Measurements from ENCODE around the gene DCANP1. TPM values are rescaled to one million over a fixed set of nuclear protein-coding genes. Genes with fewer than 3 reads are reported as not detected.
A peak's percentile ranks its signal among the peaks of the same experiment; 100 is the strongest.

The DCANP1 gene
- total RNA-seq, 1 experiment from 2014 or later = not detected

- no peaks in the 10 kb centered on the region for H3K27me3 ChIP-seq (replicated peaks; ENCODE audit: control insufficient read depth, insufficient read depth, low read length)
- H3K4me3 ChIP-seq (ENCODE audit: low read depth, low read length) = no peak overlapping the region
- intact Hi-C loops (cut with micrococcal nuclease; ENCODE audit: unreplicated experiment) = no loop called here
- BruUV-seq (replicated peaks) = no TSS peak
- H3K36me3 ChIP-seq (ENCODE audit: control insufficient read depth, insufficient read depth, low read length) = no peaks in the 10 kb centered on the region
- peaks cover 3% of the 10 kb centered on the region; the same call in 1 of the 2 replicates for H3K4me1 ChIP-seq
- H3K9me3 ChIP-seq = no peaks in the 10 kb centered on the region
- H3K27ac Mint-ChIP-seq (ENCODE audit: unreplicated experiment) = no peak overlapping the region
- no peaks in the 10 kb centered on the region for H3K4me1 Mint-ChIP-seq (ENCODE audit: low read depth, unreplicated experiment)
- no peak overlapping the region for H3K4me3 Mint-ChIP-seq (ENCODE audit: unreplicated experiment)
- H3K36me3 Mint-ChIP-seq (ENCODE audit: insufficient read depth, unreplicated experiment) = no peaks in the 10 kb centered on the region
- CTCF ChIA-PET = interaction anchor here (1.0 to 2.5 kb wide), 2 partner anchors 11 to 111 kb away, joined by 4 to 11 read pairs; no protein-coding TSS in a partner anchor
- TF ChIP-seq CTCF (IDR thresholded peaks at IDR 0.05; ENCODE audit: insufficient read depth in 1 of 2, low read depth in 1 of 2, low read length in 1 of 2, severe bottlenecking in 1 of 2, unreplicated experiment in 1 of 2) = no peak
- POLR2A ChIA-PET = no interaction called here
- no peaks in the 10 kb centered on the region for H3K9me3 Mint-ChIP-seq (ENCODE audit: unreplicated experiment)
- DNase-seq = no peak
- H3K27me3 Mint-ChIP-seq (ENCODE audit: insufficient read depth, unreplicated experiment) = peaks cover 7% of the 10 kb centered on the region
Observed at GRCh38 chr5:135454946-135455345, 7.8 kb upstream of the DCANP1 start.

- TF ChIP-seq CTCF (IDR thresholded peaks at IDR 0.05; ENCODE audit: insufficient read depth in 1 of 2, low read depth in 1 of 2, low read length in 1 of 2, severe bottlenecking in 1 of 2, unreplicated experiment in 1 of 2) = no peak
- no peak for DNase-seq
- Histone ChIP-seq H3K4me3 (ENCODE audit: low read depth, low read length) (no peak overlapping the region), H3K9me3 (no peaks in the 10 kb centered on the region), H3K27me3 (replicated peaks; ENCODE audit: control insufficient read depth, insufficient read depth, low read length) (no peaks in the 10 kb centered on the region), H3K4me1 (no peaks in the 10 kb centered on the region), H3K36me3 (ENCODE audit: control insufficient read depth, insufficient read depth, low read length) (no peaks in the 10 kb centered on the region)
- Mint-ChIP-seq H3K4me3 (ENCODE audit: unreplicated experiment) (no peak overlapping the region), H3K9me3 (ENCODE audit: unreplicated experiment) (no peaks in the 10 kb centered on the region), H3K27me3 (ENCODE audit: insufficient read depth, unreplicated experiment) (peaks cover 7% of the 10 kb centered on the region), H3K27ac (ENCODE audit: unreplicated experiment) (no peak overlapping the region), H3K36me3 (ENCODE audit: insufficient read depth, unreplicated experiment) (no peaks in the 10 kb centered on the region), H3K4me1 (ENCODE audit: low read depth, unreplicated experiment) (no peaks in the 10 kb centered on the region)
- CTCF ChIA-PET = no interaction called here
- POLR2A ChIA-PET = no interaction called here
- intact Hi-C loops (cut with micrococcal nuclease; ENCODE audit: unreplicated experiment) = no loop called here
- no TSS peak for BruUV-seq (replicated peaks)
Observed at GRCh38 chr5:135453613-135454012, 6.5 kb upstream of the DCANP1 start.

DNA sequence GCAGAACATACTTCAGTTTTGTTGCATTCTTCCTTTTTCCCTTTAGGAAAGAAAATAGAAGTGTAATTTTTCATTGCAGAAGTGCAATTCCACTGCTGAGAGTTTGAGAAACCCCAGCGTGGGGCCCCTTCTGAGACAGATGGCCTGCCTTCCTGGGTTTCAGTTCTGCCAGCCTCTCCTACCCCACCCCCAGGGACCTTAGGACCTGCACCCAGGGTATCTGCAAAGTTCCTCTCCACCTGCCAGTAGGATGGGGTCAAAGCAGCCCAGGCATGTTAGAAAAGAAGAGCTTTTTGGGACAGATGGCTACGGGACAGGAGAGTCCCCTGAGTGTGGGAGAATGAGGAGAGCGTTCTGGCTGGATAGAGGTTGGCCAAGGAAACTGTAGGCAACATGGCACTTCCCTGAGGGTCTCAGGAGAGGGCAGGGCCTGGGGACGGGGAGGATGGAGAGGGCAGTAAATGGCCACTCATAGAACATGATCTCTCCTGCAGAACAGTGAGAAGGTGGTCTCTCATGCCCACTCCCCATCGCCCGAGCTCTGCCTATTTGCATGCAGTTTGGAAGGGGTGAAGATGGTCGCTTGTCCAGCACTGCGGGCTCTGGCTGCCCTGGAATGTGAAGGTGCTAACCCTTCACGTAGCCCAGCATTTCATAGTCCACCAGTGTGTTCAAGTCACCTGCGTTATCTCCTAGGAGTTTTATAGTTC, 5.3 kb upstream of the DCANP1 start, which contains the start of gene TIFAB:
Gene TIFAB, minus strand, starts transcription at position 31 of the 710 bp plus-strand sequence. CDS start 2,412 bp downstream, outside the sequence.
- Histone ChIP-seq H3K4me1 (no peaks in the 10 kb centered on the region), H3K9me3 (no peaks in the 10 kb centered on the region), H3K4me3 (ENCODE audit: low read depth, low read length) (no peak within 1 kb of the TSS), H3K27me3 (replicated peaks; ENCODE audit: control insufficient read depth, insufficient read depth, low read length) (no peaks in the 10 kb centered on the region), H3K36me3 (ENCODE audit: control insufficient read depth, insufficient read depth, low read length) (no peaks in the 10 kb centered on the region)
- Mint-ChIP-seq H3K27ac (ENCODE audit: unreplicated experiment) (no peak within 1 kb of the TSS), H3K4me1 (ENCODE audit: low read depth, unreplicated experiment) (no peaks in the 10 kb centered on the region), H3K36me3 (ENCODE audit: insufficient read depth, unreplicated experiment) (no peaks in the 10 kb centered on the region), H3K27me3 (ENCODE audit: insufficient read depth, unreplicated experiment) (peaks cover 7% of the 10 kb centered on the region), H3K9me3 (ENCODE audit: unreplicated experiment) (no peaks in the 10 kb centered on the region), H3K4me3 (ENCODE audit: unreplicated experiment) (no peak within 1 kb of the TSS)
- intact Hi-C loops (cut with micrococcal nuclease; ENCODE audit: unreplicated experiment) = no loop called here
- DNase-seq = peak in 1 of 2 experiments; percentile 14
- ChIA-PET CTCF (no interaction called here), POLR2A (no interaction called here)
- no TSS peak for BruUV-seq (replicated peaks)
- TF ChIP-seq CTCF (IDR thresholded peaks at IDR 0.05; ENCODE audit: insufficient read depth in 1 of 2, low read depth in 1 of 2, low read length in 1 of 2, severe bottlenecking in 1 of 2, unreplicated experiment in 1 of 2) = no peak
